ENCODE measurements around the gene MST1. TPM values are rescaled to one million over a fixed set of nuclear protein-coding genes. Genes with fewer than 3 reads are reported as not detected.

MST1 gene
- total RNA-seq, 4 donors from 2014 or later, result 1.7 to 4.7 (median 3.8) TPM

GRCh38 chr3:49646236-49646635 is 43.0 kb downstream of the MST1 start:
- intact Hi-C loops (cut with DNase I), result no loop called here
- peaks cover 0 to 9% (median 0%) of the 10 kb centered on the region in 4 donors for H3K4me1 ChIP-seq
- peaks cover 0 to 6% (median 1%) of the 10 kb centered on the region in 4 donors for H3K36me3 ChIP-seq

DNA sequence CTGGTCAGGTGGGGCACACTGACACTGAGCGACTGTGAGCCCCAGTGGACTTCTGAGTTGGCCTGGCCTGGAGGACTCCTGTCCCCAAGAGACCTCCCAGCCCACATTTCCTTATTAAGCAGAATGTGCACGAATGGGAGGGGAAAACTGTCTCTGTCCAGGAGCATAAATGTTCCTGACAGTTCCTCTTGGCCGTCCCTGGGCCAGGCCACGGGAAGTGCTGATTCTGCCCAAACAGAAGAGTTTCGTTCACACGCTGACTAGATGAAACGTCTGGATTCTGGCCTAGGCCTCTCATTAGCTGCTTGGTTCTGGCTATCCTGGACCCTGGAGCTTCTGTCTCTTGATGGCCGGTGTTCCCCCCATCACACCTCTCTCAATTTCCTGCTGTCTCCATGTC is 44.6 kb downstream of the MST1 start:
- H3K9me3 ChIP-seq, result no peaks in the 10 kb centered on the region
- WGBS, result 84% methylated on average over 7 of the region's 8 CpGs
- H3K4me3 ChIP-seq, result no peak overlapping the region
- no peak for DNase-seq (ENCODE audit: extremely low spot score)
- H3K4me1 ChIP-seq, result peaks cover 0 to 9% (median 0%) of the 10 kb centered on the region in 4 donors
- peaks cover 0 to 6% (median 1%) of the 10 kb centered on the region in 4 donors for H3K36me3 ChIP-seq
- intact Hi-C loops (cut with DNase I), result no loop called here
- no peak overlapping the region for H3K27ac ChIP-seq (replicated peaks in 1 of 4)
- H3K27me3 ChIP-seq, result no peaks in the 10 kb centered on the region
- no peak for TF ChIP-seq POLR2AphosphoS5 (IDR thresholded peaks at IDR 0.05)
- no peak for TF ChIP-seq POLR2A (IDR thresholded peaks at IDR 0.05; ENCODE audit: low read depth)
- TF ChIP-seq CTCF (IDR thresholded peaks at IDR 0.05), result no peak
- TF ChIP-seq EP300 (IDR thresholded peaks at IDR 0.05), result no peak

More at GRCh38 chr3:49646236-49646635, 43.0 kb downstream of the MST1 start:
- no peak for TF ChIP-seq EP300 (IDR thresholded peaks at IDR 0.05)
- no peak for TF ChIP-seq CTCF (IDR thresholded peaks at IDR 0.05)
- TF ChIP-seq POLR2AphosphoS5 (IDR thresholded peaks at IDR 0.05), result no peak
- TF ChIP-seq POLR2A (IDR thresholded peaks at IDR 0.05; ENCODE audit: low read depth), result no peak
- DNase-seq (ENCODE audit: extremely low spot score), result no peak
- H3K27me3 ChIP-seq, result no peaks in the 10 kb centered on the region
- WGBS, result 91% methylated on average over 3 of the region's 3 CpGs
- H3K27ac ChIP-seq (replicated peaks in 1 of 4), result no peak overlapping the region
- H3K4me3 ChIP-seq, result no peak overlapping the region
- H3K9me3 ChIP-seq, result no peaks in the 10 kb centered on the region

DNA sequence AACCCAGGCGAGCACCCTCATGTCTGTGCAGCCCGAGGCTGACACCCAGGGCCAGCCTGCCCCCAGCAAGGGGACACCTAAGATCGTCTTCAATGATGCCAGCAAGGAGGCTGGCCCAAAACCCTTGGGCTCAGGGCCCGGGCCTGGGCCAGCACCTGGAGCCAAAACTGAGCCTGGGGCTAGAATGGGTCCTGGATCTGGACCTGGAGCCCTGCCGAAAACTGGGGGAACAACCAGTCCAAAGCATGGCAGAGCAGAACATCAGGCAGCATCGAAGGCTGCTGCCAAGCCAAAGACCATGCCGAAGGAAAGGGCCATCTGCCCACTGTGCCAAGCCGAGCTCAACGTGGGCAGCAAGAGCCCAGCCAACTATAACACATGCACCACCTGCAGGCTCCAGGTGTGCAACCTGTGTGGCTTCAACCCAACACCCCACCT is 46.5 kb downstream of the MST1 start:
- Histone ChIP-seq H3K9me3 (no peaks in the 10 kb centered on the region), H3K27ac (replicated peaks in 1 of 4) (no peak overlapping the region), H3K36me3 (peaks cover 0 to 6% (median 1%) of the 10 kb centered on the region in 4 donors), H3K4me3 (no peak overlapping the region), H3K27me3 (no peaks in the 10 kb centered on the region), H3K4me1 (peaks cover 0 to 3% (median 0%) of the 10 kb centered on the region in 4 donors)
- 87% methylated on average over 4 of the region's 9 CpGs for WGBS
- intact Hi-C loops (cut with DNase I), result no loop called here
- TF ChIP-seq POLR2AphosphoS5 (IDR thresholded peaks at IDR 0.05) (no peak), CTCF (IDR thresholded peaks at IDR 0.05) (no peak), POLR2A (IDR thresholded peaks at IDR 0.05; ENCODE audit: low read depth) (no peak), EP300 (IDR thresholded peaks at IDR 0.05) (no peak)
- no peak for DNase-seq (ENCODE audit: extremely low spot score)

DNA sequence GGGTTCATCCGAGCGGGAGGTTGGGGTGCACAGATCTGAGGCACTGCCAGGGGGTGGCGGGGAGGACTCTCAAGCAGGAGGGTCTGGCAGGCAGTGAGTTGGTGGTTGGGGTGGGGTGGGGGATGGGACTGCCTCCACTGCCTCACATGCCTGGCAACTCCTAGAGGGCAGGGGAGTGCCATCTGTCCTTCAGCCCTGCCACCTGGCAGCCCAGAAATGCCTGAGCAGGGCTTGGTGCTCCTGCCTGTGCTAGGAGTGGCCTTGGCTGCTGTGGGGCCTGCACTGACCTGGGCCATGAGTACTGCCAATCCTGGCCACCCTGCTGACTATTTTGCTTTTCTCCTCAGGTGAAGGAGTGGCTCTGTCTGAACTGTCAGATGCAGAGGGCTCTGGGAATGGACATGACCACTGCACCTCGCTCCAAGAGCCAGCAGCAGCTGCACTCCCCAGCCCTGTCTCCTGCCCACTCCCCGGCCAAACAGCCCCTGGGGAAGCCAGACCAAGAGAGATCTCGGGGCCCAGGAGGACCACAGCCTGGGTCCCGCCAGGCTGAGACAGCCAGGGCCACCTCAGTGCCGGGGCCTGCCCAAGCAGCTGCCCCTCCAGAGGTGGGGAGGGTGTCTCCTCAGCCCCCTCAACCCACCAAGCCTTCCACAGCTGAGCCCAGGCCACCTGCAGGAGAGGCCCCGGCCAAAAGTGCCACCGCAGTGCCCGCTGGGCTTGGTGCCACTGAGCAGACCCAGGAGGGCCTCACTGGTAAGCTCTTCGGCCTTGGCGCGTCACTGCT is 47.2 kb downstream of the MST1 start:
- Histone ChIP-seq H3K9me3 (no peaks in the 10 kb centered on the region), H3K27me3 (no peaks in the 10 kb centered on the region), H3K36me3 (peaks cover 0 to 6% (median 1%) of the 10 kb centered on the region in 4 donors), H3K27ac (replicated peaks in 1 of 4) (no peak overlapping the region), H3K4me1 (peaks cover 0 to 3% (median 0%) of the 10 kb centered on the region in 4 donors), H3K4me3 (no peak overlapping the region)
- 100% methylated on average over 14 of the region's 14 CpGs for WGBS
- intact Hi-C loops (cut with DNase I), result no loop called here
- DNase-seq (ENCODE audit: extremely low spot score), result no peak
- no peak for TF ChIP-seq POLR2A (IDR thresholded peaks at IDR 0.05; ENCODE audit: low read depth)
- no peak for TF ChIP-seq POLR2AphosphoS5 (IDR thresholded peaks at IDR 0.05)
- TF ChIP-seq EP300 (IDR thresholded peaks at IDR 0.05), result no peak
- no peak for TF ChIP-seq CTCF (IDR thresholded peaks at IDR 0.05)

All from esophagus muscularis mucosa (tissue), 4 donors.